ENCODE data around the gene POMGNT2.

POMGNT2 gene

GRCh38 chr3:43043793-43044192, 62.1 kb downstream of the POMGNT2 start:
- Histone ChIP-seq H2AFZ (ENCODE audit: low read length) (no peak overlapping the region), H3K36me3 (ENCODE audit: insufficient read depth, low read length) (no peaks in the 10 kb centered on the region), H3K27ac (ENCODE audit: low read depth, low read length, poor library complexity, severe bottlenecking) (no peak overlapping the region), H3K9ac (ENCODE audit: low read length) (no peak overlapping the region), H3K4me2 (ENCODE audit: low read length) (no peak overlapping the region), H3K9me2 (ENCODE audit: low read depth, low read length) (no peaks in the 10 kb centered on the region), H3K4me3 (ENCODE audit: low read depth, low read length, poor library complexity, severe bottlenecking) (no peak overlapping the region), H3K27me3 (ENCODE audit: insufficient read depth, low read length) (no peaks in the 10 kb centered on the region), H3K79me2 (ENCODE audit: insufficient read depth, low read length) (no peaks in the 10 kb centered on the region), H3K9me3 (ENCODE audit: low read length) (no peaks in the 10 kb centered on the region), H4K20me1 (ENCODE audit: insufficient read depth, low read length) (no peaks in the 10 kb centered on the region), H3K4me1 (ENCODE audit: insufficient read depth, low read length, severe bottlenecking) (no peaks in the 10 kb centered on the region), H3F3A (ENCODE audit: insufficient read depth, low read length) (no peaks in the 10 kb centered on the region)
- TF ChIP-seq CTCF (IDR thresholded peaks at IDR 0.05; ENCODE audit: low read length) (no peak), EZH2 (IDR thresholded peaks at IDR 0.05; ENCODE audit: borderline replicate concordance, low read length) (no peak)

DNA sequence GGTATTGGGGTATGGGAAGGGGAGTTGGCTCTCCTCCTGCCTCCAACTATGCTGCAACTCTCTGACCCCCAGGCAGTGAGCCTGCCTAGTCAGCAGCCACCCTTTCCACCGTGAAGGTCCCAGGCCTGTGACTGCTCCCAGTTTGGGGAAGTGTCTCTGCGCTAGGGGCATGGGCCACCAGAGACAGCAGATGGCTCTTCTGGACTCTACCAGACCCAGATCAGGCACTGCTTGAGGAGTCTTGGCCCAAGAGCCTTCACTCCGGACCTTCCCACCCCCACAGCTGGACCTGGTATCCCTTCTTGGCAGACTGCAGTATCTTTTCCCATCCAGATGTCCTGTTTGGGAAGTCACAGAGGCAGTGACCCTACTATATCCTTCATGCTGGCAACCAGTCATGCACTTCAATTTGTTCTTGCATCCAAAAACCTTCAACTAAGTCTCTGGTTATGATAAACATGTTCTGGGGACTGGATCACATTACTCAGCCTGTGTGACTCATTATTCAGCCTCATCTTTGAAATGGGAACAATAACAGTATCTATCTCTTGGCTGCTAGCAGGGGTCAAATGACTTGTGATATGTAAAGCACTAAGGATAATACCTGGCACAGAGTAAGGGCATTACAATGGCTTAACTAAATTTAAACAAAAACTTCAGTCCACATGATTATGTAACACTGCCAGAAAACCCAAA, 62.7 kb downstream of the POMGNT2 start:
- no peak for TF ChIP-seq CTCF (IDR thresholded peaks at IDR 0.05; ENCODE audit: low read length)
- no peak for TF ChIP-seq EZH2 (IDR thresholded peaks at IDR 0.05; ENCODE audit: borderline replicate concordance, low read length)
- H3K4me3 ChIP-seq (ENCODE audit: low read depth, low read length, poor library complexity, severe bottlenecking): no peak overlapping the region

GRCh38 chr3:43041517-43041916, 64.4 kb downstream of the POMGNT2 start:
- no peak overlapping the region for H3K9ac ChIP-seq (ENCODE audit: low read length)
- no peaks in the 10 kb centered on the region for H3K4me1 ChIP-seq (ENCODE audit: insufficient read depth, low read length, severe bottlenecking)
- no peaks in the 10 kb centered on the region for H3K79me2 ChIP-seq (ENCODE audit: insufficient read depth, low read length)
- H3K27ac ChIP-seq (ENCODE audit: low read depth, low read length, poor library complexity, severe bottlenecking): no peak overlapping the region
- no peaks in the 10 kb centered on the region for H3K9me2 ChIP-seq (ENCODE audit: low read depth, low read length)
- no peaks in the 10 kb centered on the region for H3K27me3 ChIP-seq (ENCODE audit: insufficient read depth, low read length)
- no peaks in the 10 kb centered on the region for H3K36me3 ChIP-seq (ENCODE audit: insufficient read depth, low read length)
- H3K4me2 ChIP-seq (ENCODE audit: low read length): no peak overlapping the region
- no peaks in the 10 kb centered on the region for H3K9me3 ChIP-seq (ENCODE audit: low read length)
- H3F3A ChIP-seq (ENCODE audit: insufficient read depth, low read length): no peaks in the 10 kb centered on the region
- no peak for TF ChIP-seq CTCF (IDR thresholded peaks at IDR 0.05; ENCODE audit: low read length)
- TF ChIP-seq EZH2 (IDR thresholded peaks at IDR 0.05; ENCODE audit: borderline replicate concordance, low read length): no peak
- no peak overlapping the region for H3K4me3 ChIP-seq (ENCODE audit: low read depth, low read length, poor library complexity, severe bottlenecking)
- H4K20me1 ChIP-seq (ENCODE audit: insufficient read depth, low read length): no peaks in the 10 kb centered on the region
- no peak overlapping the region for H2AFZ ChIP-seq (ENCODE audit: low read length)

More for the DNA sequence above, 62.7 kb downstream of the POMGNT2 start:
- no peaks in the 10 kb centered on the region for H4K20me1 ChIP-seq (ENCODE audit: insufficient read depth, low read length)
- no peaks in the 10 kb centered on the region for H3F3A ChIP-seq (ENCODE audit: insufficient read depth, low read length)
- no peaks in the 10 kb centered on the region for H3K27me3 ChIP-seq (ENCODE audit: insufficient read depth, low read length)
- H2AFZ ChIP-seq (ENCODE audit: low read length): no peak overlapping the region
- no peaks in the 10 kb centered on the region for H3K9me2 ChIP-seq (ENCODE audit: low read depth, low read length)
- no peaks in the 10 kb centered on the region for H3K79me2 ChIP-seq (ENCODE audit: insufficient read depth, low read length)
- no peak overlapping the region for H3K27ac ChIP-seq (ENCODE audit: low read depth, low read length, poor library complexity, severe bottlenecking)
- H3K9me3 ChIP-seq (ENCODE audit: low read length): no peaks in the 10 kb centered on the region
- no peaks in the 10 kb centered on the region for H3K4me1 ChIP-seq (ENCODE audit: insufficient read depth, low read length, severe bottlenecking)
- H3K4me2 ChIP-seq (ENCODE audit: low read length): no peak overlapping the region
- no peak overlapping the region for H3K9ac ChIP-seq (ENCODE audit: low read length)
- no peaks in the 10 kb centered on the region for H3K36me3 ChIP-seq (ENCODE audit: insufficient read depth, low read length)
